SU-DHL-6 (cell line): ENCODE results near the gene PDLIM7.

Source experiments
- EZH2phosphoT487 ChIP-seq: fragments of 200-600 bp; sonication (generic), shearing (Covaris generic); conservative IDR thresholded peaks from 2 replicates; pipeline ENCODE4 v1.6.1; 2018; ENCODE audit warnings: mild to moderate bottlenecking, antibody characterized with exemption, low read length, moderate library complexity, mixed read lengths
- TF ChIP-seq, protein P1 (sequence below): fragments of 200-600 bp; sonication (generic); IDR thresholded peaks from one replicate; pipeline ENCODE4 v1.5.1; 2017; ENCODE audit warnings: antibody characterized with exemption, mild to moderate bottlenecking, low read length, moderate library complexity; ENCODE audit not compliant: insufficient read depth, poor library complexity, severe bottlenecking

DNA sequence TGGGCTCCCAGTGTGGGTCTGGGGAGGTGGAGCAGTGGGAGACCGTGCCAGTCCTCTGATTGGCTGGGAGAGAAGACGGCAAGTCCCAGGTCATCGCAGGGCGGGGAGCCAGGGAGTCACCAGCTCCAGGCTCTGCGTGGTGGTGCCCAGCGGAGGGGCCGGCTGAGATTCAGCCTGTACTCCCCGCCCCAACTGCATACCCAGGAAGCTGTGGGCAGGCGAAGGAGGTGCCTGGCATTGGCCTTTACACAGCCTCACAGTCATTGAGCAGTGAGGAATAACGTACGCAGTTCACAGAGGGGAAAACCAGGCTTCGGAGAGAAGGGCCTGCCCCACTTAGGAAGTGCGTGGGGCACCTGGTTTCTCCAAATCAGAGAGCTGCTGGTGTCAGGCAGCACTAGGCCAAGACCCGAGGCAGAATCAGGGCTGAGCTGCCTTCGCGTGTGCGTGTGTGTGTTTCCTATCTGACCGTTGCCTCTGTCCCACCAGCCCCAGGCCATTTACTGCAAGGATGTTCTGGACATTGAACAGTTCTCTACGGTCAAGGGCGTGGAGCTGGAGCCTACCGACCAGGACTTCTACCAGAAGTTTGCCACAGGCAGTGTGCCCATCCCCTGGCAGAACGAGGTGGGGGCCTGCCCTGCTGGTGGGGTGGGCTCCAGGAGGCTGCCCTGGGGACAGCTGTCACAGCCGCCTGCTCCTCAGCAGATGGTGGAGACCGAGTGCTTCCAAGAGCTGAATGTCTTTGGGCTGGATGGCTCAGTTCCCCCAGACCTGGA, 57.0 kb downstream of the PDLIM7 start:
- TF ChIP-seq, protein P1, sequence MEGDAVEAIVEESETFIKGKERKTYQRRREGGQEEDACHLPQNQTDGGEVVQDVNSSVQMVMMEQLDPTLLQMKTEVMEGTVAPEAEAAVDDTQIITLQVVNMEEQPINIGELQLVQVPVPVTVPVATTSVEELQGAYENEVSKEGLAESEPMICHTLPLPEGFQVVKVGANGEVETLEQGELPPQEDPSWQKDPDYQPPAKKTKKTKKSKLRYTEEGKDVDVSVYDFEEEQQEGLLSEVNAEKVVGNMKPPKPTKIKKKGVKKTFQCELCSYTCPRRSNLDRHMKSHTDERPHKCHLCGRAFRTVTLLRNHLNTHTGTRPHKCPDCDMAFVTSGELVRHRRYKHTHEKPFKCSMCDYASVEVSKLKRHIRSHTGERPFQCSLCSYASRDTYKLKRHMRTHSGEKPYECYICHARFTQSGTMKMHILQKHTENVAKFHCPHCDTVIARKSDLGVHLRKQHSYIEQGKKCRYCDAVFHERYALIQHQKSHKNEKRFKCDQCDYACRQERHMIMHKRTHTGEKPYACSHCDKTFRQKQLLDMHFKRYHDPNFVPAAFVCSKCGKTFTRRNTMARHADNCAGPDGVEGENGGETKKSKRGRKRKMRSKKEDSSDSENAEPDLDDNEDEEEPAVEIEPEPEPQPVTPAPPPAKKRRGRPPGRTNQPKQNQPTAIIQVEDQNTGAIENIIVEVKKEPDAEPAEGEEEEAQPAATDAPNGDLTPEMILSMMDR, result no peak
- no peak for TF ChIP-seq EZH2phosphoT487
